B cell (primary cell): ENCODE data around the gene ARID3A. TPM values are rescaled to one million over a fixed set of nuclear protein-coding genes. Genes with fewer than 3 reads are reported as not detected.

Experiments
- ATAC-seq: fragments of 200-7000 bp; cut with Tn5 transposase; one replicate; pipeline ENCODE4 v1.10.0; 2021; ENCODE audit warnings: low read depth, mild to moderate bottlenecking, moderate number of reproducible peaks, moderate library complexity
- CTCF ChIA-PET: fragments of 350-600 bp; sonication (Branson Sonifier 250); formaldehyde crosslinking; loops from one replicate; lab custom pipeline; 2021; ENCODE audit warnings: antibody characterized with exemption, inconsistent platforms; lab: Charles Lee
- POLR2A ChIA-PET: fragments of 350-600 bp; sonication (Branson Sonifier 250); formaldehyde crosslinking; loops from one replicate; lab custom pipeline; 2021; ENCODE audit warnings: antibody characterized with exemption; lab: Charles Lee
- DNase-seq: peaks from one replicate; pipeline ENCODE4 v3.0.0; 2013
- H2AFZ ChIP-seq: 2 replicates; pipeline ENCODE4 v1.6.1; 2012; ENCODE audit warnings: mild to moderate bottlenecking, low read depth, low read length; ENCODE audit not compliant: insufficient read depth, poor library complexity, severe bottlenecking
- H3K27ac ChIP-seq, 2 donors: 1 replicate in 1 of 2; 2 replicates in 1 of 2; pipeline ENCODE4 v1.5.1; 2012 to 2013; ENCODE audit warnings: low read length in 2 of 2, mild to moderate bottlenecking in 2 of 2, moderate library complexity in 1 of 2
- H3K27me3 ChIP-seq, 4 experiments: fragments of 200-600 bp in 1 of 4; sonication (generic) in 1 of 4; replicated peaks in 1 of 4; 1 replicate in 2 of 4; 2 replicates in 2 of 4; pipeline versions ENCODE4 v1.6.1 to v1.7.0; 2013 to 2016; ENCODE audit warnings: low read length in 3 of 4, mild to moderate bottlenecking in 2 of 4, mixed read lengths in 1 of 4, moderate library complexity in 1 of 4; ENCODE audit not compliant: insufficient read depth in 4 of 4, control insufficient read depth in 3 of 4; ENCODE audit errors: control extremely low read depth in 1 of 4
- H3K36me3 ChIP-seq, 2 experiments: replicated peaks in 1 of 2; 1 replicate in 1 of 2; 2 replicates in 1 of 2; pipeline versions ENCODE4 v1.6.1 to v1.7.1; 2013; ENCODE audit warnings: low read length in 1 of 2; ENCODE audit not compliant: insufficient read depth in 2 of 2, control insufficient read depth in 1 of 2; ENCODE audit errors: control extremely low read depth in 1 of 2, extremely low read depth in 1 of 2
- H3K4me1 ChIP-seq, 2 donors: fragments of 200-600 bp in 1 of 2; sonication (generic) in 1 of 2; 1 replicate in 1 of 2; 2 replicates in 1 of 2; pipeline versions ENCODE4 v1.5.1 to v1.6.1; 2013 to 2017; ENCODE audit warnings: low read length in 2 of 2; ENCODE audit not compliant: control insufficient read depth in 2 of 2, insufficient read depth in 2 of 2
- H3K4me2 ChIP-seq: replicated peaks from 2 replicates; pipeline ENCODE3; 2012; ENCODE audit warnings: mild to moderate bottlenecking, low read depth, low read length; ENCODE audit not compliant: poor library complexity, severe bottlenecking
- H3K4me3 ChIP-seq, 5 experiments: fragments of 200-600 bp in 1 of 5; sonication (generic) in 1 of 5; 1 replicate in 3 of 5; 2 replicates in 2 of 5; pipeline versions ENCODE4 v1.5.1 to v1.7.0; 2011 to 2016; ENCODE audit warnings: low read length in 4 of 5, mild to moderate bottlenecking in 4 of 5, low read depth in 2 of 5, control low read depth in 1 of 5, moderate library complexity in 1 of 5; ENCODE audit not compliant: insufficient read depth in 1 of 5; ENCODE audit errors: control extremely low read depth in 1 of 5, extremely low read depth in 1 of 5
- H3K79me2 ChIP-seq: fragments of 200-600 bp; sonication (generic); one replicate; pipeline ENCODE4 v1.6.0; 2016; ENCODE audit warnings: low read length; ENCODE audit not compliant: control insufficient read depth, insufficient read depth
- H3K9ac ChIP-seq: fragments of 200-600 bp; sonication (generic); 2 replicates; pipeline ENCODE4 v1.6.1; 2017; ENCODE audit warnings: mild to moderate bottlenecking, low read length, moderate library complexity
- H3K9me3 ChIP-seq, 3 donors: one replicate each; pipeline versions ENCODE4 v1.6.1 to v1.7.1; 2013; ENCODE audit warnings: low read length in 2 of 3; ENCODE audit not compliant: control insufficient read depth in 2 of 3, insufficient read depth in 1 of 3; ENCODE audit errors: control extremely low read depth in 1 of 3
- H4K20me1 ChIP-seq: 2 replicates; pipeline ENCODE4 v1.6.0; 2012; ENCODE audit warnings: mild to moderate bottlenecking, low read length; ENCODE audit not compliant: insufficient read depth, control insufficient read depth, poor library complexity, severe bottlenecking
- H3K27ac Mint-ChIP-seq: one replicate; pipeline ENCODE4 v1.8.0; 2021; ENCODE audit warnings: mixed read lengths
- H3K27me3 Mint-ChIP-seq: one replicate; pipeline ENCODE4 v1.8.0; 2021; ENCODE audit warnings: mixed read lengths
- H3K4me1 Mint-ChIP-seq: one replicate; pipeline ENCODE4 v1.8.0; 2021; ENCODE audit warnings: mixed read lengths
- H3K4me3 Mint-ChIP-seq: one replicate; pipeline ENCODE4 v1.8.0; 2021; ENCODE audit warnings: mixed read lengths
- H3K9me3 Mint-ChIP-seq: one replicate; pipeline ENCODE4 v1.8.0; 2022; ENCODE audit warnings: mixed read lengths; ENCODE audit not compliant: insufficient read depth
- CTCF ChIP-seq: fragments of 200-600 bp; IDR thresholded peaks from one replicate; pipeline ENCODE4 v1.8.0; 2022; ENCODE audit warnings: antibody characterized with exemption, mild to moderate bottlenecking
- EZH2 ChIP-seq: IDR thresholded peaks from 2 replicates; pipeline ENCODE4 v1.6.1; 2012; ENCODE audit warnings: borderline replicate concordance, low read depth, mild to moderate bottlenecking, moderate library complexity, low read length; ENCODE audit not compliant: insufficient read depth, poor library complexity, severe bottlenecking
- WGBS: methylation state at CpG from one replicate; pipeline ENCODE4 v1.1.5; 2013; ENCODE audit warnings: missing lambda C conversion rate; ENCODE audit not compliant: insufficient coverage; 5-methylcytosine and 5-hydroxymethylcytosine counted together
- intact Hi-C: fragments of 100-400 bp; cut with micrococcal nuclease; formaldehyde crosslinking; loops from one replicate; pipeline ENCODE4 v1.10.0; 2022
- polyA plus RNA-seq: library from polyadenylated mRNA; depleted of rRNA; stranded (reverse); fragments of >200 nt; gene quantifications from 2 replicates; pipeline ENCODE4 v1.2.3, GENCODE V29; 2012
- total RNA-seq, 2 donors: library from RNA; stranded (reverse); fragments of 120-200 nt in 1 of 2; gene quantifications; 1 replicate in 1 of 2; 2 replicates in 1 of 2; pipeline versions ENCODE4 v1.2.3 to v1.2.4, GENCODE V29; 2013 to 2022

Gene ARID3A
- total and polyA plus RNA-seq, 2 donors (not counting 1 experiment from before 2014, with no cell fraction given), result 22.9 to 60.5 TPM

DNA sequence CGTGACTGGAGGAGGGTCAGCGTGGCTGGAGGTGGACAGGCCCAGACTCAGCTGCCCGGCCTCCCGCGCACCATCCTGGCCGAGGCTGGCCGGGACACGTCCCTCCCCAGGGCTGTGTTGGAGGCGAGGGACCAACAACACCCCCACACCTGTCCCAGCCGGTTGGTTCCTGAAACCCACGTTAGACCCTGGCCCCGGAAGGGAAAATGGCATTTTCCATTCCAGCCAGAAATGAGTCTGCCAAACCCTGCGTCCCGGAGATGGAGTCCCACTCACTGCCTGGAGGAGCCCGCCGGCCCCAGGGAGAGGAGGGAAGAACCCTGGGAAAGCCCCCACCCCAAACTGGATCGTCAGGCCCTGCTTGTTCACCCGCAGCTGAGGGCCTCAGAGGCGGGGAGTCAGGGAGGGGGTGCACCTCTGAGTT, 53.5 kb downstream of the ARID3A start:
- H3K4me1 Mint-ChIP-seq, result peaks cover 3% of the 10 kb centered on the region
- H3K9me3 Mint-ChIP-seq, result no peaks in the 10 kb centered on the region
- H3K4me1 ChIP-seq, result peaks cover 13 to 17% of the 10 kb centered on the region in 2 donors
- H3K9me3 ChIP-seq, result no peaks in the 10 kb centered on the region
- no peaks in the 10 kb centered on the region for H3K27me3 ChIP-seq
- H3K27ac ChIP-seq, result no peak overlapping the region
- no peak overlapping the region for H3K4me3 ChIP-seq
- WGBS, result 89% methylated on average over 14 of the region's 19 CpGs
- H3K4me2 ChIP-seq, result no peak overlapping the region
- H2AFZ ChIP-seq, result no peak overlapping the region
- intact Hi-C loops, result no loop called here
- DNase-seq, result peak; percentile 37
- no peak overlapping the region for H3K9ac ChIP-seq
- H3K27me3 Mint-ChIP-seq, result no peaks in the 10 kb centered on the region
- CTCF ChIA-PET, result interaction anchor here (1.7 to 2.9 kb wide), 2 partner anchors 43 to 115 kb away, joined by 3 to 12 read pairs; no protein-coding TSS in a partner anchor
- H3K79me2 ChIP-seq, result peaks cover 2% of the 10 kb centered on the region
- POLR2A ChIA-PET, result no interaction called here
- no peaks in the 10 kb centered on the region for H4K20me1 ChIP-seq
- ATAC-seq, result no peak
- no peak for TF ChIP-seq EZH2
- no peak for TF ChIP-seq CTCF
- no peaks in the 10 kb centered on the region for H3K36me3 ChIP-seq
- no peak overlapping the region for H3K4me3 Mint-ChIP-seq
- H3K27ac Mint-ChIP-seq, result no peak overlapping the region

DNA sequence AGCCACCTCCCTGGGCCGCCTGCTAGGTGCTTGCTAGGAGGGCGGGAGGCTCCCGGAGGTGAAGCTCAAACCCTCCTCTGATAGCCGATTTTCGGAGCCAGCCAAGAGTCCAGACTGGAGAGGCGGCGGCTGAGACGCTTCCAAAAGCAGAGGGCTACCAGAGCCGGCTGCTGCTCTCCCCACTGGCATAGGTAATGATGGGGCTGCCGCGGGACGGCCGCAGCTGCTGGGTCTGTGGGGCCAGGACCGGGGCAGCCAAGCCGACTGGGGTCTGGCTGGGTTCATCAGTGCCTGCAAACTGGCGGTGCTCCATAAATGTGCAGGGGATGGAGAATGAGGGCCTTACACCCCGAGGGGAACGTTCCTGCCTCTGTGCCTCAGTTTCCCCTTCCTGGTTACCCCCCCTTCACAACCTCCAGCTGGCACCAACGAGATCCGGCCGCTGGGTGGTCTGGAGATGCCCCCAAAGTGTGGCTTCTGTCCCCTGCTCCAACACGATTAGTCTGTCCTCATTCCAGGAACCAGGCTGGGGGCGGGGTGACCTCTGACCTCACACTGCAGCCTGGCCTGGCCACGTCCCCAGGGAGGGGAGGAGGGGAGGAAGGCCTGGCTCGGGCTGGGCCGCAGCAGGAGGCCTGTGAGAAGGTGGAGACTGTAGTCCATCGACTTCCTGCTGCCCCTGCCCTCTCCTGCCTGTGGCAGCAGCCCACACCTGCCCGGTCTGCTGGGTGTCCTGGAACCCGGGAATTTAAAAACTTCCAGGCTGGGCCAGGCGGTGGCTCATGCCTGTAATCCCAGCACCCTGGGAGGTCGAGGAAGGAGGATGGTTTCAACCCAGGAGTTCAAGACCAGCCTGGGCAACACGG, 54.5 kb downstream of the ARID3A start:
- TF ChIP-seq CTCF (no peak), EZH2 (no peak)
- 79% methylated on average over 26 of the region's 32 CpGs for WGBS
- Histone ChIP-seq H3K4me2 (no peak overlapping the region), H3K27ac (no peak overlapping the region), H3K4me3 (no peak overlapping the region), H3K36me3 (no peaks in the 10 kb centered on the region), H3K9ac (no peak overlapping the region), H3K27me3 (no peaks in the 10 kb centered on the region), H2AFZ (no peak overlapping the region), H3K79me2 (peaks cover 8% of the 10 kb centered on the region), H3K9me3 (no peaks in the 10 kb centered on the region), H3K4me1 (peaks cover 19 to 26% of the 10 kb centered on the region in 2 donors), H4K20me1 (no peaks in the 10 kb centered on the region)
- POLR2A ChIA-PET, result interaction anchor here (0.7 kb wide), 1 partner anchor 26 kb away, joined by 3 read pairs; no protein-coding TSS in a partner anchor
- DNase-seq, result no peak
- CTCF ChIA-PET, result interaction anchor here (0.6 to 5.3 kb wide), 6 partner anchors 9 to 322 kb away, joined by 3 to 143 read pairs (median 3); no protein-coding TSS in a partner anchor
- Mint-ChIP-seq H3K9me3 (no peaks in the 10 kb centered on the region), H3K27me3 (no peaks in the 10 kb centered on the region), H3K4me1 (peaks cover 11% of the 10 kb centered on the region), H3K27ac (no peak overlapping the region), H3K4me3 (no peak overlapping the region)
- ATAC-seq, result no peak
- intact Hi-C loops, result no loop called here
